Lower lobe of right lung (tissue), 2 donors: ENCODE results near the gene PLCD3. TPM values are rescaled to one million over a fixed set of nuclear protein-coding genes. Genes with fewer than 3 reads are reported as not detected.
A peak's percentile ranks its signal among the peaks of the same experiment; 100 is the strongest.

Source experiments
- ATAC-seq, 2 donors: fragments of 200-7000 bp; cut with Tn5 transposase; one replicate each; pipeline ENCODE4 v1.9.1; 2020 to 2022; ENCODE audit warnings: mild to moderate bottlenecking in 2 of 2, moderate library complexity in 2 of 2
- DNase-seq: peaks from one replicate; pipeline ENCODE4 v3.0.0-alpha.2; 2020
- H3K27ac ChIP-seq: fragments of 200-600 bp; one replicate; pipeline ENCODE4 v1.8.0; 2022
- H3K27me3 ChIP-seq: fragments of 200-600 bp; one replicate; pipeline ENCODE4 v1.8.0; 2022; ENCODE audit warnings: low read depth
- H3K36me3 ChIP-seq: fragments of 200-600 bp; one replicate; pipeline ENCODE4 v1.8.0; 2022; ENCODE audit warnings: mild to moderate bottlenecking
- H3K4me1 ChIP-seq: fragments of 200-600 bp; one replicate; pipeline ENCODE4 v1.8.0; 2022
- H3K4me3 ChIP-seq: fragments of 200-600 bp; one replicate; pipeline ENCODE4 v1.8.0; 2022; ENCODE audit warnings: mild to moderate bottlenecking
- H3K9me3 ChIP-seq: fragments of 200-600 bp; one replicate; pipeline ENCODE4 v1.8.0; 2022
- CTCF ChIP-seq: fragments of 200-600 bp; IDR thresholded peaks from one replicate; pipeline ENCODE4 v1.8.0; 2022; ENCODE audit warnings: antibody characterized with exemption, mild to moderate bottlenecking
- intact Hi-C: fragments of 100-400 bp; cut with DNase I; formaldehyde crosslinking; loops from one replicate; pipeline ENCODE4 v1.11.0; 2022
- total RNA-seq: library from RNA; stranded (reverse); fragmentation: NEBNext Ultra II Directional; extraction: Animal tissue kit (Norgen Biotek cat#: 25700); gene quantifications from one replicate; pipeline ENCODE4 v1.2.1, GENCODE V29; 2021
- donor health status: DM: no; HTN: yes; CAD: no; lungs with severe emphysema.

The PLCD3 gene
- total RNA-seq, 1 donor from 2014 or later: 38.3 TPM

GRCh38 chr17:45093444-45094110, 38.7 kb downstream of the PLCD3 start:
- intact Hi-C loops: no loop called here
- peaks cover 31% of the 10 kb centered on the region for H3K4me1 ChIP-seq
- peak overlapping the region; percentile 81 for H3K27ac ChIP-seq
- no peak overlapping the region for H3K4me3 ChIP-seq
- H3K27me3 ChIP-seq: no peaks in the 10 kb centered on the region
- no peaks in the 10 kb centered on the region for H3K9me3 ChIP-seq
- H3K36me3 ChIP-seq: peaks cover 89% of the 10 kb centered on the region
- no peak for TF ChIP-seq CTCF
- ATAC-seq (peak; percentile 52 to 55), DNase-seq (no peak)

GRCh38 chr17:45092911-45093430, 39.3 kb downstream of the PLCD3 start:
- H3K4me3 ChIP-seq: no peak overlapping the region
- H3K27me3 ChIP-seq: no peaks in the 10 kb centered on the region
- no peak for TF ChIP-seq CTCF
- intact Hi-C loops: no loop called here
- H3K27ac ChIP-seq: peak overlapping the region; percentile 81
- no peaks in the 10 kb centered on the region for H3K9me3 ChIP-seq
- ATAC-seq (peak; percentile 96 to 98), DNase-seq (peak; percentile 71)
- peaks cover 28% of the 10 kb centered on the region for H3K4me1 ChIP-seq
- peaks cover 89% of the 10 kb centered on the region for H3K36me3 ChIP-seq

DNA sequence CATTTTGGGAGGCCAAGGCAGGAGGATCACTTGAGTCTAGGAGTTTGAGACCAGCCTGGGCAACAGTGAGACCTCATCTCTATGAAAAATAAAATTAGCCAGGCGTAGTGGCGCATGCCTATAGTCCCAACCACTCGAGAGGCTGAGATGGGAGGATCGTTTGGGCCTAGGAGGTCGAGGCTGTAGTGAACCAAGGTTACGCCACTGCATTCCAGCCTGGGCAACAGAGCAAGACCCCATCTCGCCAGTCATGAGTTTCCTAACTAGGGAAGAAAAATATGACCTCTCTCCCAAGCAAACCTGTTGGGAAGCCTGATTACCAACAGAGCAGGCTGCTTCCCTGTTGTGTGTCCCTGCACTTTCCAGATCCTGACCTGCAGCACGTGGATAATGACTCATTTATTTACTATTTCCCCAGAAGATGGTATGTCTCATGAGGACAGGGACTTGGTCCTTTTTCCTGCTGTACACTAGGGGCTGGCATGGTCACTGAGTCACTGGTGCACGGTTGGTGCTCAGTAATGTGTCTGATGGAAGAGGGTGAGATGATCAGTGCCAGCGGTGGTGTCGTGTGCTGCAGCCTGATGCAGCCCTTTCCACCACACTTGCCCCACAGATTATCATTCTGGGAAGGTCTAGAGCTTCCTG, 40.4 kb downstream of the PLCD3 start:
- TF ChIP-seq CTCF: no peak
- peak overlapping the region; percentile 81 for H3K27ac ChIP-seq
- H3K36me3 ChIP-seq: peaks cover 89% of the 10 kb centered on the region
- ATAC-seq: no peak
- no peaks in the 10 kb centered on the region for H3K27me3 ChIP-seq
- peaks cover 36% of the 10 kb centered on the region for H3K4me1 ChIP-seq
- no peaks in the 10 kb centered on the region for H3K9me3 ChIP-seq
- DNase-seq: no peak
- intact Hi-C loops: no loop called here
- H3K4me3 ChIP-seq: no peak overlapping the region

GRCh38 chr17:45090711-45091110, 41.6 kb downstream of the PLCD3 start:
- peak overlapping the region; percentile 4 for H3K27ac ChIP-seq
- ATAC-seq (no peak), DNase-seq (no peak)
- H3K36me3 ChIP-seq: peaks cover 89% of the 10 kb centered on the region
- no peaks in the 10 kb centered on the region for H3K27me3 ChIP-seq
- no peaks in the 10 kb centered on the region for H3K9me3 ChIP-seq
- intact Hi-C loops: no loop called here
- peaks cover 36% of the 10 kb centered on the region for H3K4me1 ChIP-seq
- TF ChIP-seq CTCF: no peak
- no peak overlapping the region for H3K4me3 ChIP-seq

- Histone ChIP-seq H3K36me3 (peaks cover 89% of the 10 kb centered on the region), H3K4me3 (no peak overlapping the region)
- DNase-seq: no peak
Measured at GRCh38 chr17:45088741-45089140, 43.6 kb downstream of the PLCD3 start.

More at GRCh38 chr17:45088741-45089140, 43.6 kb downstream of the PLCD3 start:
- H3K9me3 ChIP-seq: no peaks in the 10 kb centered on the region
- intact Hi-C loops: no loop called here
- no peak overlapping the region for H3K27ac ChIP-seq
- H3K4me1 ChIP-seq: peaks cover 30% of the 10 kb centered on the region
- H3K27me3 ChIP-seq: no peaks in the 10 kb centered on the region
- no peak for TF ChIP-seq CTCF
- ATAC-seq: no peak
